Measurements from ENCODE around the gene MPHOSPH9. TPM values are rescaled to one million over a fixed set of nuclear protein-coding genes. Genes with fewer than 3 reads are reported as not detected.
A peak's percentile ranks its signal among the peaks of the same experiment; 100 is the strongest.

The MPHOSPH9 gene
- total and polyA plus RNA-seq, 2 of the 13 experiments (the other 11 are each of a cell fraction or from before 2014, with no cell fraction given), result 20.3 to 63.4 TPM

DNA sequence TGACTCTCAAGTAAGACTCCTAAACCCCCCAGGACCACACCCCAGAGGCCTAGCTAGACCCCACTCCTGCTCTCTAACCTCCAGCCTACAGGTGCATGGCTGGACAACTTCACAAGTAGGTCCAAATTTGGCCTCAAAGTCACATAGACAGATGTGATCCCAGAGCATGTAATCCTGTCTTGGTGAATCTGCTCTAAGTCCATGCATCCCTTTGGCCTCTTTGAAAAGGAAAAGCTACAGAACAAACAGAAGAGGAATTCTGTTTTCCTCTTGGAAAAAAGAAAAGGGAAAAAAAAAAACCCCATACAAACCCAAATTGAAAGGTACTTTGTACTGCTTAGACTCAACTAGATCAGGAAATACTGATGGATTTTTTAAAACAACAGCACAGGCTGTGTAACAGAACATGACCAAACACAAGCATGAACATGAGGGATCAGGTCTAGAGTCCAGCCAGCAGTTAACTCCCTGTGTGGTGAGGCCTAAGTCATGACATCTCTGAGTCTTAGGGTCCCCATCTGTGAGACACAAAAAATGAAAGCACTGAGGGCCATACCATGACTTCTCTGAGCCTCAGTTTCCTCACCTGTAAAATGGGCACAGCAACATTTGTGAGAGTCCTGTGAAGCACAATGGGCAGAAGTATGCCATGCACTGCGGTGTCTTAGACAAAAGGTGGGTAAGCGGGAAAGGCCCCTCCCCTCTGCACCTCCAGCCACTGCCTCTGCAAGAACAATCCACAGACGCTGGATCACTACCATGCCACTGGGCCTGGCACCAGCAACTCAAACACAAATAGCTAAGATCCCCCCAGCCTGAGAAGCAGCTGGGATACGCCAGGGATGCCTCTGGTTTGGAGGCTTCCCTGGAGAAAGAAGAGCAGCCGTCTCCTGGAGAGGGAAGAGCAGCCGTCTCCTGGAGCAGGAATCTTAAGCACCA is 92.0 kb downstream of the MPHOSPH9 start (continued):
- TF ChIP-seq, protein P1, sequence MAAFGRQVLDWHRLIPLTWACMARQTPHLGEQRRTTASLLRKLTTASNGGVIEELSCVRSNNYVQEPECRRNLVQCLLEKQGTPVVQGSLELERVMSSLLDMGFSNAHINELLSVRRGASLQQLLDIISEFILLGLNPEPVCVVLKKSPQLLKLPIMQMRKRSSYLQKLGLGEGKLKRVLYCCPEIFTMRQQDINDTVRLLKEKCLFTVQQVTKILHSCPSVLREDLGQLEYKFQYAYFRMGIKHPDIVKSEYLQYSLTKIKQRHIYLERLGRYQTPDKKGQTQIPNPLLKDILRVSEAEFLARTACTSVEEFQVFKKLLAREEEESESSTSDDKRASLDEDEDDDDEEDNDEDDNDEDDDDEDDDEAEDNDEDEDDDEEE (CRISPR knock-in tag; IDR thresholded peaks at IDR 0.05), result 0 out of 2 replicates have a peak, but pooled peaks have one; percentile 55
- TF ChIP-seq ZMYM3 (CRISPR knock-in tag; IDR thresholded peaks at IDR 0.05) (peak; percentile 99), ZNF605 (CRISPR knock-in tag; IDR thresholded peaks at IDR 0.05) (peak; percentile 59; the same call in 1 of the 2 replicates), HNRNPL (IDR thresholded peaks at IDR 0.05; ENCODE audit: low read depth, low read length) (0 out of 2 replicates have a peak, but pooled peaks have one; percentile 41), ZFY (CRISPR knock-in tag; IDR thresholded peaks at IDR 0.05) (peak; percentile 45), SOX6 (IDR thresholded peaks at IDR 0.05) (no peak), SOX6 (CRISPR knock-in tag; IDR thresholded peaks at IDR 0.05) (peak; percentile 43; the same call in 1 of the 2 replicates), ZSCAN21 (CRISPR knock-in tag; IDR thresholded peaks at IDR 0.05; ENCODE audit: borderline replicate concordance) (0 out of 2 replicates have a peak, but pooled peaks have one; percentile 48)
- TF ChIP-seq, protein P2, sequence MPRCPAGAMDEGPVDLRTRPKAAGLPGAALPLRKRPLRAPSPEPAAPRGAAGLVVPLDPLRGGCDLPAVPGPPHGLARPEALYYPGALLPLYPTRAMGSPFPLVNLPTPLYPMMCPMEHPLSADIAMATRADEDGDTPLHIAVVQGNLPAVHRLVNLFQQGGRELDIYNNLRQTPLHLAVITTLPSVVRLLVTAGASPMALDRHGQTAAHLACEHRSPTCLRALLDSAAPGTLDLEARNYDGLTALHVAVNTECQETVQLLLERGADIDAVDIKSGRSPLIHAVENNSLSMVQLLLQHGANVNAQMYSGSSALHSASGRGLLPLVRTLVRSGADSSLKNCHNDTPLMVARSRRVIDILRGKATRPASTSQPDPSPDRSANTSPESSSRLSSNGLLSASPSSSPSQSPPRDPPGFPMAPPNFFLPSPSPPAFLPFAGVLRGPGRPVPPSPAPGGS (CRISPR knock-in tag; IDR thresholded peaks at IDR 0.05), result no peak
- TF ChIP-seq, protein P3, sequence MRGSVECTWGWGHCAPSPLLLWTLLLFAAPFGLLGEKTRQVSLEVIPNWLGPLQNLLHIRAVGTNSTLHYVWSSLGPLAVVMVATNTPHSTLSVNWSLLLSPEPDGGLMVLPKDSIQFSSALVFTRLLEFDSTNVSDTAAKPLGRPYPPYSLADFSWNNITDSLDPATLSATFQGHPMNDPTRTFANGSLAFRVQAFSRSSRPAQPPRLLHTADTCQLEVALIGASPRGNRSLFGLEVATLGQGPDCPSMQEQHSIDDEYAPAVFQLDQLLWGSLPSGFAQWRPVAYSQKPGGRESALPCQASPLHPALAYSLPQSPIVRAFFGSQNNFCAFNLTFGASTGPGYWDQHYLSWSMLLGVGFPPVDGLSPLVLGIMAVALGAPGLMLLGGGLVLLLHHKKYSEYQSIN (CRISPR knock-in tag; IDR thresholded peaks at IDR 0.05; ENCODE audit: borderline replicate concordance), result no peak
- TF ChIP-seq, protein P4, sequence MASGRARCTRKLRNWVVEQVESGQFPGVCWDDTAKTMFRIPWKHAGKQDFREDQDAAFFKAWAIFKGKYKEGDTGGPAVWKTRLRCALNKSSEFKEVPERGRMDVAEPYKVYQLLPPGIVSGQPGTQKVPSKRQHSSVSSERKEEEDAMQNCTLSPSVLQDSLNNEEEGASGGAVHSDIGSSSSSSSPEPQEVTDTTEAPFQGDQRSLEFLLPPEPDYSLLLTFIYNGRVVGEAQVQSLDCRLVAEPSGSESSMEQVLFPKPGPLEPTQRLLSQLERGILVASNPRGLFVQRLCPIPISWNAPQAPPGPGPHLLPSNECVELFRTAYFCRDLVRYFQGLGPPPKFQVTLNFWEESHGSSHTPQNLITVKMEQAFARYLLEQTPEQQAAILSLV (CRISPR knock-in tag; IDR thresholded peaks at IDR 0.05; ENCODE audit: borderline replicate concordance), result peak; percentile 34; the same call in 1 of the 2 replicates
